H1 (cell line): ENCODE data around the gene ADCY1. TPM values are rescaled to one million over a fixed set of nuclear protein-coding genes. Genes with fewer than 3 reads are reported as not detected.

ENCODE experiments used
- CTCF ChIA-PET: fragments of 300-600 bp; sonication (Branson Sonifier 250); formaldehyde crosslinking; loops from one replicate; lab custom pipeline; 2021; ENCODE audit not compliant: partially characterized antibody; lab: Charles Lee
- POLR2A ChIA-PET: fragments of 300-600 bp; sonication (Branson Sonifier 250); formaldehyde crosslinking; loops from one replicate; lab custom pipeline; 2021; ENCODE audit warnings: inconsistent platforms; ENCODE audit not compliant: partially characterized antibody; lab: Charles Lee
- DNase-seq, 2 experiments: peaks; one replicate each; pipeline versions ENCODE4 v3.0.0 to v3.0.0-alpha.2; 2010 to 2022; ENCODE audit warnings: low spot score in 2 of 2, low read depth in 1 of 2, mixed read lengths in 1 of 2
- FAIRE-seq: peaks from 2 replicates; lab custom pipeline; 2011; peaks lifted over from hg19 to GRCh38; lab: Jason Lieb, UNC
- H2AFZ ChIP-seq: 2 replicates; pipeline ENCODE4 v1.8.1; 2012; ENCODE audit warnings: low read length, inconsistent platforms
- H2AK5ac ChIP-seq: 2 replicates; pipeline ENCODE4 v1.6.1; 2013; ENCODE audit warnings: low read depth, low read length
- H2BK120ac ChIP-seq: replicated peaks from 2 replicates; pipeline ENCODE3; 2013; ENCODE audit warnings: low read depth, low read length, inconsistent platforms
- H2BK12ac ChIP-seq: 2 replicates; pipeline ENCODE4 v1.6.1; 2013; ENCODE audit warnings: low read depth, low read length
- H2BK15ac ChIP-seq: 2 replicates; pipeline ENCODE4 v1.6.1; 2013; ENCODE audit warnings: low read length
- H2BK20ac ChIP-seq: 2 replicates; pipeline ENCODE4 v1.6.1; 2013; ENCODE audit warnings: low read length
- H2BK5ac ChIP-seq: 2 replicates; pipeline ENCODE4 v1.6.1; 2013; ENCODE audit warnings: low read depth, low read length
- H3K14ac ChIP-seq: 2 replicates; pipeline ENCODE4 v1.6.1; 2013; ENCODE audit warnings: inconsistent platforms; ENCODE audit not compliant: insufficient read length
- H3K18ac ChIP-seq: 2 replicates; pipeline ENCODE4 v1.6.1; 2013; ENCODE audit warnings: low read length; ENCODE audit errors: extremely low read depth
- H3K23ac ChIP-seq: 2 replicates; pipeline ENCODE4 v1.6.1; 2013; ENCODE audit warnings: inconsistent platforms; ENCODE audit not compliant: insufficient read length
- H3K23me2 ChIP-seq: 2 replicates; pipeline ENCODE4 v1.6.1; 2013; ENCODE audit warnings: low read depth, low read length
- H3K27ac ChIP-seq: 2 replicates; pipeline ENCODE4 v1.6.1; 2011; ENCODE audit warnings: low read depth, low read length, inconsistent platforms
- H3K27me3 ChIP-seq, 4 experiments: replicated peaks in 1 of 4; 1 replicate in 1 of 4; 2 replicates in 3 of 4; pipeline versions ENCODE4 v1.6.1 to v1.8.1; 2011 to 2013; ENCODE audit warnings: low read length in 3 of 4, mild to moderate bottlenecking in 3 of 4, inconsistent platforms in 2 of 4, mixed read lengths in 2 of 4, moderate library complexity in 1 of 4; ENCODE audit not compliant: control insufficient read depth in 3 of 4, insufficient read depth in 3 of 4; ENCODE audit errors: extremely low read depth in 1 of 4
- H3K36me3 ChIP-seq, 4 experiments: 2 replicates each; pipeline versions ENCODE4 v1.6.1 to v1.8.1; 2011 to 2013; ENCODE audit warnings: mild to moderate bottlenecking in 4 of 4, low read length in 3 of 4, moderate library complexity in 2 of 4, control low read depth in 1 of 4, inconsistent platforms in 1 of 4; ENCODE audit not compliant: insufficient read depth in 4 of 4, control insufficient read depth in 2 of 4
- H3K4ac ChIP-seq: replicated peaks from 2 replicates; pipeline ENCODE3; 2013; ENCODE audit warnings: low read length, low read depth, mixed read lengths, inconsistent platforms; ENCODE audit not compliant: insufficient read length
- H3K4me1 ChIP-seq, 4 experiments: replicated peaks in 1 of 4; 1 replicate in 1 of 4; 2 replicates in 3 of 4; pipeline versions ENCODE4 v1.6.1 to v1.8.1; 2011 to 2013; ENCODE audit warnings: low read length in 3 of 4, inconsistent platforms in 2 of 4, mixed read lengths in 1 of 4; ENCODE audit not compliant: insufficient read depth in 4 of 4, control insufficient read depth in 3 of 4
- H3K4me2 ChIP-seq, 2 experiments: 2 replicates each; pipeline versions ENCODE4 v1.6.1 to v1.8.1; 2011 to 2013; ENCODE audit warnings: low read depth in 2 of 2, low read length in 2 of 2, control low read depth in 1 of 2, inconsistent platforms in 1 of 2, mild to moderate bottlenecking in 1 of 2; ENCODE audit not compliant: insufficient read depth in 1 of 2
- H3K4me3 ChIP-seq, 4 experiments: fragments of 200-600, 300-600 bp in 1 of 4; sonication (generic), shearing (Covaris generic), sonication (Bioruptor Twin) in 1 of 4; 2 replicates each; pipeline versions ENCODE4 v1.5.1 to v1.8.1; 2011 to 2016; ENCODE audit warnings: low read length in 4 of 4, low read depth in 3 of 4, control low read depth in 2 of 4, inconsistent platforms in 2 of 4, mild to moderate bottlenecking in 2 of 4, mixed read lengths in 1 of 4, moderate library complexity in 1 of 4; ENCODE audit not compliant: insufficient read depth in 2 of 4; ENCODE audit errors: extremely low read depth in 1 of 4
- H3K56ac ChIP-seq: replicated peaks from 2 replicates; pipeline ENCODE3; 2013; ENCODE audit warnings: low read depth, mild to moderate bottlenecking, mixed read lengths, low read length, inconsistent platforms; ENCODE audit not compliant: insufficient read length
- H3K79me1 ChIP-seq: 2 replicates; pipeline ENCODE4 v1.6.1; 2013; ENCODE audit warnings: low read depth, low read length, control low read depth
- H3K79me2 ChIP-seq, 2 experiments: 2 replicates each; pipeline versions ENCODE4 v1.6.1 to v1.8.1; 2012 to 2013; ENCODE audit warnings: low read length in 2 of 2, mild to moderate bottlenecking in 2 of 2, inconsistent platforms in 1 of 2; ENCODE audit not compliant: insufficient read depth in 2 of 2, control insufficient read depth in 1 of 2
- H3K9ac ChIP-seq, 4 experiments: replicated peaks in 1 of 4; 1 replicate in 1 of 4; 2 replicates in 3 of 4; pipeline versions ENCODE4 v1.6.1 to v1.8.1; 2011 to 2013; ENCODE audit warnings: low read depth in 3 of 4, low read length in 3 of 4, control low read depth in 2 of 4, mild to moderate bottlenecking in 2 of 4, moderate library complexity in 2 of 4, inconsistent platforms in 1 of 4; ENCODE audit errors: extremely low read depth in 1 of 4
- H3K9me3 ChIP-seq, 2 experiments: 2 replicates each; pipeline versions ENCODE4 v1.6.1 to v1.8.1; 2012 to 2013; ENCODE audit warnings: mild to moderate bottlenecking in 2 of 2, moderate library complexity in 2 of 2, control low read depth in 1 of 2, inconsistent platforms in 1 of 2, low read depth in 1 of 2, low read length in 1 of 2, mixed read lengths in 1 of 2; ENCODE audit not compliant: insufficient read depth in 2 of 2
- H4K20me1 ChIP-seq, 2 experiments: replicated peaks in 1 of 2; 2 replicates each; pipeline versions ENCODE3 to v1.8.1; 2011 to 2013; ENCODE audit warnings: inconsistent platforms in 2 of 2, low read length in 2 of 2, mild to moderate bottlenecking in 1 of 2; ENCODE audit not compliant: insufficient read depth in 2 of 2, control insufficient read depth in 1 of 2
- H4K5ac ChIP-seq: 2 replicates; pipeline ENCODE4 v1.6.1; 2013; ENCODE audit warnings: low read length, low read depth, mixed read lengths, inconsistent platforms; ENCODE audit not compliant: insufficient read length
- H4K8ac ChIP-seq: 2 replicates; pipeline ENCODE4 v1.8.0; 2013; ENCODE audit warnings: mild to moderate bottlenecking, moderate library complexity, low read length, inconsistent platforms; ENCODE audit not compliant: insufficient read depth; ENCODE audit errors: extremely low read depth
- H4K91ac ChIP-seq: replicated peaks from 2 replicates; pipeline ENCODE3; 2013; ENCODE audit warnings: low read length, mixed read lengths, inconsistent platforms; ENCODE audit not compliant: insufficient read length
- BRCA1 ChIP-seq: IDR thresholded peaks from 2 replicates; pipeline ENCODE4 v1.6.1; 2012; ENCODE audit warnings: low read depth, low read length, improper control_type of control experiment
- CTCF ChIP-seq, 3 experiments: IDR thresholded peaks; 1 replicate in 2 of 3; 2 replicates in 1 of 3; pipeline versions ENCODE4 v1.5.1 to v1.6.1; 2011; ENCODE audit warnings: low read length in 3 of 3, mild to moderate bottlenecking in 3 of 3, inconsistent platforms in 2 of 3, low read depth in 1 of 3, moderate library complexity in 1 of 3; ENCODE audit not compliant: insufficient read depth in 1 of 3; ENCODE audit errors: control extremely low read depth in 1 of 3
- JUND ChIP-seq: IDR thresholded peaks from 2 replicates; pipeline ENCODE4 v1.6.1; 2011; ENCODE audit warnings: mild to moderate bottlenecking, improper control_type of control experiment, low read length
- MAFK ChIP-seq: IDR thresholded peaks from 2 replicates; pipeline ENCODE4 v1.6.1; 2012; ENCODE audit warnings: low read depth, mild to moderate bottlenecking, improper control_type of control experiment, low read length
- NRF1 ChIP-seq: IDR thresholded peaks from 2 replicates; pipeline ENCODE4 v1.6.1; 2011; ENCODE audit warnings: mild to moderate bottlenecking, low read depth, low read length, improper control_type of control experiment
- POLR2A ChIP-seq, 2 experiments: IDR thresholded peaks; 1 replicate in 1 of 2; 2 replicates in 1 of 2; pipeline ENCODE4 v1.6.1; 2011; ENCODE audit warnings: low read depth in 2 of 2, low read length in 2 of 2, mild to moderate bottlenecking in 2 of 2; ENCODE audit errors: control extremely low read depth in 1 of 2
- POLR2AphosphoS5 ChIP-seq: IDR thresholded peaks from 2 replicates; pipeline ENCODE4 v1.6.1; 2011; ENCODE audit warnings: low read depth, low read length
- SIN3A ChIP-seq, 2 experiments: IDR thresholded peaks in 1 of 2; conservative IDR thresholded peaks in 1 of 2; 2 replicates each; pipeline ENCODE4 v1.6.1; 2011 to 2012; ENCODE audit warnings: low read length in 2 of 2, improper control_type of control experiment in 1 of 2, low read depth in 1 of 2, mild to moderate bottlenecking in 1 of 2
- SP1 ChIP-seq: IDR thresholded peaks from 2 replicates; pipeline ENCODE4 v1.6.1; 2011; ENCODE audit warnings: low read depth, low read length
- SP4 ChIP-seq: IDR thresholded peaks from 2 replicates; pipeline ENCODE4 v1.6.1; 2012; ENCODE audit warnings: low read length, inconsistent platforms
- TCF12 ChIP-seq: IDR thresholded peaks from 2 replicates; pipeline ENCODE4 v1.6.1; 2011; ENCODE audit warnings: low read depth, mild to moderate bottlenecking, low read length
- WGBS, 2 experiments: shearing (Covaris generic) in 1 of 2; methylation state at CpG; one replicate each; pipeline versions ENCODE4 v1.1.6 to v1.1.7; 2013 to 2015; ENCODE audit warnings: low lambda C conversion rate in 2 of 2, mixed read lengths in 2 of 2, inconsistent platforms in 1 of 2, low coverage in 1 of 2, missing lambda C conversion rate in 1 of 2; ENCODE audit not compliant: insufficient replicate concordance in 2 of 2, insufficient coverage in 1 of 2, insufficient read length in 1 of 2; ENCODE audit errors: extremely low coverage in 1 of 2, missing lambda C conversion rate in 1 of 2; 5-methylcytosine and 5-hydroxymethylcytosine counted together
- polyA plus RNA-seq, 7 experiments: library from polyadenylated mRNA; depleted of rRNA in 3 of 7; stranded (reverse) in 5 of 7; unstranded in 2 of 7; fragments of >200 nt in 5 of 7; fragments of 200-250 nt in 2 of 7; gene quantifications; 1 replicate in 5 of 7; 2 replicates in 1 of 7; 4 replicates in 1 of 7; pipeline versions ENCODE4 v1.2.1 to v1.2.3, GENCODE V29; 2011 to 2013; ENCODE audit warnings: missing spikeins in 2 of 7, mixed read lengths in 2 of 7
- total RNA-seq: library from RNA; stranded (reverse); fragmentation: NEBNext Ultra II Directional; extraction: Animal tissue kit (Norgen Biotek cat#: 25700); gene quantifications from 2 replicates; pipeline ENCODE4 v1.2.1, GENCODE V29; 2021
- TF ChIP-seq, protein P1 (sequence below): IDR thresholded peaks from 2 replicates; pipeline ENCODE4 v1.6.1; 2011; ENCODE audit warnings: low read depth, mild to moderate bottlenecking, low read length; ENCODE audit not compliant: insufficient read depth

The ADCY1 gene
- total and polyA plus RNA-seq, 2 of the 8 experiments (the other 6 are each of a cell fraction or from before 2014, with no cell fraction given), result 7.9 to 26.9 TPM

DNA sequence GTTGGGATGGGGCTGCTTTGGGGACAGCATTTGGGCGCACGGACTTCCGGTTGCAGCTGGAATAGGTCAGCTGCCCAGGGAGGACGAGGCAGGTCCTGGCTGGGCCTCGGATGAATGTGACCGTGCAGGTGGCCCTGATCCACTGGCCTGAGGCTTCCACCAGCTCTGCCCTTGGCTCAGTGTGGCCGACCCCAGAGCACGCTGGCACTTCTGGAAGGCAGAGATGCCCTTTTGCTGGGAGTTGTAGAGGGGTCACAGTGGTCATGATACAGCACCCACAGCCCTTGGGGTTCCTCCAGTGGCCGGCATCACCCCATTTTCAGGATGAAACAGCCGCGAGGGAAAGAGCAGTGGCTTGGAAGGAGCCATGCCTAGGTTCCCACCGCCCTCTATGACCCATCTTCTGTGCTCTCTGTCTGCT, 19.0 kb downstream of the ADCY1 start:
- Histone ChIP-seq H2BK15ac (no peak overlapping the region), H3K18ac (no peak overlapping the region), H4K8ac (0 out of 2 replicates have a peak overlapping the region, but pooled peaks have one; percentile 12), H2AK5ac (no peak overlapping the region), H3K4ac (no peak overlapping the region), H3K36me3 (no peaks in the 10 kb centered on the region; a peak in 1 of 8 replicates), H2BK20ac (no peak overlapping the region), H2BK12ac (no peak overlapping the region), H3K56ac (no peak overlapping the region), H3K9ac (no peak overlapping the region), H4K91ac (no peak overlapping the region), H2BK120ac (no peak overlapping the region), H2AFZ (no peak overlapping the region), H4K20me1 (peaks cover 0 to 13% of the 10 kb centered on the region in 2 experiments), H3K14ac (no peak overlapping the region), H3K23me2 (peaks cover 3% of the 10 kb centered on the region; the same call in 1 of the 2 replicates), H3K27me3 (no peaks in the 10 kb centered on the region), H3K4me3 (no peak overlapping the region), H4K5ac (no peak overlapping the region), H3K27ac (no peak overlapping the region), H3K79me2 (peaks cover 0 to 19% of the 10 kb centered on the region in 2 experiments; a peak in 2 of 4 replicates), H3K9me3 (no peaks in the 10 kb centered on the region), H3K4me2 (no peak overlapping the region), H3K23ac (no peak overlapping the region), H2BK5ac (no peak overlapping the region), H3K79me1 (peaks cover 16% of the 10 kb centered on the region), H3K4me1 (peaks cover 0 to 9% (median 2%) of the 10 kb centered on the region in 4 experiments; a peak in 3 of 7 replicates)
- DNase-seq, result peak in 1 of 2 experiments; percentile 35
- WGBS, 2 experiments, result 95% methylated on average over 12 of the region's 12 CpGs; no CpG with 5 or more reads in 1 of the 2 experiments
- no peak for FAIRE-seq
- ChIA-PET POLR2A (no interaction called here), CTCF (interaction anchor here (1.2 kb wide), 1 partner anchor 13 kb away, joined by 3 read pairs; no protein-coding TSS in a partner anchor)
- TF ChIP-seq NRF1 (no peak), SP4 (no peak), JUND (no peak), CTCF (IDR thresholded peaks at IDR 0.05; ENCODE audit: control extremely low read depth in 1 of 3, insufficient read depth in 1 of 3, low read depth in 1 of 3, low read length in 3 of 3) (no peak), BRCA1 (no peak), POLR2A (IDR thresholded peaks at IDR 0.05; ENCODE audit: control extremely low read depth in 1 of 2, low read depth in 2 of 2, low read length in 2 of 2) (no peak), TCF12 (no peak), POLR2AphosphoS5 (no peak), SIN3A (conservative IDR thresholded peaks at IDR 0.05 in 1 of 2, IDR thresholded peaks at IDR 0.05 in 1 of 2; ENCODE audit: low read depth in 1 of 2, low read length in 2 of 2) (no peak), MAFK (no peak), SP1 (no peak)
- TF ChIP-seq, protein P1, sequence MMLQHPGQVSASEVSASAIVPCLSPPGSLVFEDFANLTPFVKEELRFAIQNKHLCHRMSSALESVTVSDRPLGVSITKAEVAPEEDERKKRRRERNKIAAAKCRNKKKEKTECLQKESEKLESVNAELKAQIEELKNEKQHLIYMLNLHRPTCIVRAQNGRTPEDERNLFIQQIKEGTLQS, result no peak
